Suprapubic skin (tissue), 3 donors: ENCODE data around the gene FMN1.

Experiments used
- CTCF ChIP-seq, 2 donors: fragments of 200-600 bp in 1 of 2; fragments of 450-650 bp in 1 of 2; sonication (generic) in 1 of 2; IDR thresholded peaks; one replicate each; pipeline ENCODE4 v1.5.1; 2016 to 2019; ENCODE audit warnings: antibody characterized with exemption in 2 of 2, mild to moderate bottlenecking in 1 of 2, moderate library complexity in 1 of 2
- POLR2A ChIP-seq, 2 donors: fragments of 450-650 bp; IDR thresholded peaks; one replicate each; pipeline ENCODE4 v1.6.1; 2017; ENCODE audit warnings: antibody characterized with exemption in 2 of 2, mild to moderate bottlenecking in 2 of 2, moderate library complexity in 2 of 2

DNA sequence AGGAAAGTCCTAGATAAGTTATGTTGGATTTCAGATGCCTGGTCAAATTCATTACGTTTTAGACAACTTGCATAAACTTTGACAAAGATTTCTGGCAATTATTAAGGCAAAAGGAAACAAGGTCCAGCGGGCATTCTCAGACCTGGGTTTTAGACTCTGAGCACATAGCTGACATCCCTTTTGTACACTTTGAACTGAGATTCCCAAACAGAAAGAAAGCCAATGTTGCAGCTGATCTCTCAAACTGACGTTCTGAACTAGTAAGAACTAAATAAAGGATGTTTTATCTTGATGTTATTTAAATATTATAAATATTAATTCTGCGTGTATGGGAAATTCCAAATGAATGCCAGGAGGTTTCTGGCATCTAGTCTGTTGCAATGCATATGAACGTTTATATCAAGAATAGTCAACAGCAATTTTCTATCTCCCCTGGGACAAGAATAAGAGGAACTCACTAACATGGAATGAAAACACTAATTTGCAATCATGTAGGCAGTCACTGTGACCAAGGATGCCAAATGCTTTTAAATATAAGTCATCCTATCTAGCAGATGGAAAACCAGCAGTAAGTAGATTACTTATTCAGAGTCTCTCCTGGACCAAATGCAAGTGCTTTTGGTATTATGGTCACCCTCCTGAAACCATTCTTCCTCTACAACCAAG is 274.6 kb downstream of the FMN1 start:
- TF ChIP-seq CTCF (IDR thresholded peaks at IDR 0.05), result no peak
- no peak for TF ChIP-seq POLR2A (IDR thresholded peaks at IDR 0.05)
